T47D (cell line): Measurements from ENCODE around the gene STAM2.
"Not testable (repeated sequence)": the region's sequence is repeated elsewhere in the genome, so short reads cannot be mapped to it uniquely, and the experiment has no call there.

ENCODE experiments used
- DNase-seq, 2 experiments: peaks; one replicate each; pipeline versions ENCODE4 v3.0.0 to v3.0.0-alpha.2; 2011 to 2012; ENCODE audit warnings: low read depth in 1 of 2, low spot score in 1 of 2
- JUND ChIP-seq: IDR thresholded peaks from 2 replicates; pipeline ENCODE4 v1.6.1; 2012; ENCODE audit warnings: low read depth
- in situ Hi-C: cut with HindIII; loops from 2 replicates; pipeline ENCODE4 v1.10.0; 2016; ENCODE audit warnings: low sequenced_read_pairs, low pct_unique_long_range_greater_than_20kb

The STAM2 gene

DNA sequence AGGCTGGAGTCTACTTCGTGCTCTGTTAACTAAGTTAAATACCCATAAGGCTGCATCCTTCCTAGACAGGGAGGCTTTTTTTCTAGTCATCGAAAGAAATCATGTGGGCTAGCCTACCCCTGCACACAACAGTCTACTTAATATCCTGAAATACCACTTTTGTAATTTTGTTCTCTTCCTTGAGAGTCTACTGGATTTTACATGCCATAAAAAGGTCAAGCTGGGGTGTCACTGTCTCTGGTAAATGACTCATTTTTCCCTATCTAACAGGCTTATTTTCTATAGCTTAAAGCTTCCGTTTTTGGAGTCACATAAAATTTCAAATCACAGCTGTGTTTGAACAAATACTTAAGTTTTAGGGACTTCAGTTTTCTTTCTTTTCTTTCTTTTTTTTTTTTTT, 10.7 kb upstream of the STAM2 start:
- in situ Hi-C loops = no loop called here
- TF ChIP-seq JUND = no peak
- no peak for DNase-seq

DNA sequence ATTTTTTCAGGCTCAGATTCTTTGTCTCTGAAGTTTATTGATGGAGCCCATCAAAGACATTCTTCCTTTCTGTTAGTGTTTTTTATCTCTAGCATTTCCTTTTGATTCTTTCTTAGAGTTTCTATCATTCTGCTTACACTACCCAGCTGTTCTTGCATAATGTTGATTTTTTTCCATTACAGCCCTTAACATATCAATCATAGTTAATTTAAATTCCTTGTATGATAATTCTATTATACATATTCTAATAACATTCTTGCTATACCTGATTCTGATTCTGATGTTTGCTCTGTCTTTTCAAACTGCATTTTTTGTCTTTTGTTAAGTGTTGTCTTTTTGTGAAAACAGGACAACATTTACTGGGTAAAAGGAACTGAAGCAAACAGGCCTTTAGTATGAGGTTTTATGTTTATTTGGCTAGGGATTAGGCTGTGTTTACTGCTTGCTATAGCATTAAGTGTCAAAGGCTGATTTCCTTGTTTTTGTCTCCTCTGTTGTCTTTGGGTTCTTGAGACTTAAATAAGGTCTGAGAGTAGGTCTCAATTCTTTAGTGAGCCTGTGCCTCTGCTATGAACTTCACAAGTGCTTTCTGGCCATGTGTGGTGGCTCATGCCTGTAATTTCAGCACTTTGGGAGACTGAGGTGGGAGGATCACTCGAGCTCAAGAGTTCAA, 8.0 kb upstream of the STAM2 start:
- TF ChIP-seq JUND = no peak
- peak in 1 of 2 experiments; percentile 66 for DNase-seq
- in situ Hi-C loops = no loop called here

DNA sequence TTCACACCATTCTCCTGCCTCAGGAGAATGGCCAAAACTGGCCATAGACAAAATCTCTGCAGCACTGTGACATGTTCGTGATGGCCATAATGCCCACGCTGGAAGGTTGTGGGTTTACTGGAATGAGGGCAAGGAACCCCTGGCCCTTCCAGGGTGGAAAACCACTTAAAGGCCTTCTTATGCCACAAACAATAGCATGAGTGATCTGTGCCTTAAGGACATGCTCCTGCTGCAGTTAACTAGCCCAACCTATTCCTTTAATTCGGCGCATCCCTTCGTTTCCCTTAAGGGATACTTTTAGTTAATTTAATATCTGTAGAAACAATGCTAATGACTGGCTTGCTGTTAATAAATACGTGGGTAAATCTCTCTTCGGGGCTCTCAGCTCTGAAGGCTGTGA, 2.1 kb upstream of the STAM2 start:
- DNase-seq, in situ Hi-C loops: not testable (repeated sequence)

DNA sequence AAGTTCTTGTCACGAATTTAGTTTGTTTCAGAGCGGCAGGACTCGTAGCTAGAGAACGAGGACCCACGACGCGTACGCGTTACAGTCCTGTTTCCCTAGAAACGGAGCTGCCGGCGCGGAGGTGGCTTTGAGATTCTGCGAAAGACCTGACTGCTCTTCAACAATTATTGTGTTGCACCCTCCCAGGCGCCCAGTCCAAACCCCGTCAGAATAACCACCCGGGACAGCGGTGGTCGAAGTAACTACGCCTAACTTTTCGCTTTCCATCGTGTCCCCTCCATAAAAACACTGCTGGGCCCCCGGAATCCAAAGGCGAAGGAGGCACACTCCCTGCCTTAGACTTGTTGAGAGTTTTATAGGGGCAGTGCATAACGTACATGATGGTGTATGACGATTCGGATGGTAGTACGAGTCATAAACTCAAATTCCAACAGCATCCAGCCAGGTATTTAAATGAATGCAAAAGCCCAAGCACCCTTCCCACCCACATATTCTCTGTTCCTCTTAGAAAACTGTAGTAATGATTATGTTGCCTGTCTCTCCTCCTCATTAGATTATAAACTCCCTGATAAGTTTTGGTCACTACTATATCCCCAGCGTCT, 651 bp upstream of the STAM2 start:
- in situ Hi-C loops = no loop called here
- TF ChIP-seq JUND = no peak
- no peak for DNase-seq

DNA sequence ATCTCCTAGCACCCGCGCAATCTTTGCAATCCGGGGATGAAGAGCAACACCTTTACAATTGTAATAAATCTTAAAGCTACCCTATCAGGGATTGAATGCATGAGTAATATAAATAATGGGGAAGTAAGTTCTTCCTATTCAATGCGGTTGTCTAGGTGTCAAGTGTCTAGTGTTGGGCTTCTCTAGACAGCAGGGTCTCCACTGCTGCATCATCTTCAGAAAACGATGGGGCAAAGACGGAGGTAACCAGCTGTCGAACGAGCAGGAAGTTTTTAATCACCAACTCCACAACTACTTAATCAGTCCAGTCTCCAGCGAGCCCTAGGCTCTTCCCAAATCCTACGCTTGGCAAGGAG, 573 bp downstream of the STAM2 start:
- in situ Hi-C loops = no loop called here
- TF ChIP-seq JUND = no peak
- no peak for DNase-seq

DNA sequence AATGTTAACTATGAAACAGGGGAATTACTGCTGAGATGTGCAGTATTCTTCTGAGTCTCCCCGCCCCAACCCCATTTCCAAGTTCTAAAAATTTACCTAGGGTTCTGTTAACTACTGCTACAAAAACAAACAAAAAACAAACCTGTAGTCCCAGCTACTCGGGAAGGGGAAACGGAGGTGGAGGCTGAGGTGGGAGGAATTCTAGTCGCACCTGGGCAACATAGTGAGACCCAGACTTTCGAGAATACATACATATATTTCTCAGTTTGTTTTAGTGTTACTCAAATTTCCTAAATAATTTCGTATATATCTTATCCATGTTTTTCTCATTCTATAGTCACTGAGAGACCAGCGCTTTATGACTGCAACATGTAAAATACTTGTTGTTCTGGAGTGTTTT, 989 bp downstream of the STAM2 start:
- in situ Hi-C loops = no loop called here
- TF ChIP-seq JUND = no peak
- no peak for DNase-seq

DNA sequence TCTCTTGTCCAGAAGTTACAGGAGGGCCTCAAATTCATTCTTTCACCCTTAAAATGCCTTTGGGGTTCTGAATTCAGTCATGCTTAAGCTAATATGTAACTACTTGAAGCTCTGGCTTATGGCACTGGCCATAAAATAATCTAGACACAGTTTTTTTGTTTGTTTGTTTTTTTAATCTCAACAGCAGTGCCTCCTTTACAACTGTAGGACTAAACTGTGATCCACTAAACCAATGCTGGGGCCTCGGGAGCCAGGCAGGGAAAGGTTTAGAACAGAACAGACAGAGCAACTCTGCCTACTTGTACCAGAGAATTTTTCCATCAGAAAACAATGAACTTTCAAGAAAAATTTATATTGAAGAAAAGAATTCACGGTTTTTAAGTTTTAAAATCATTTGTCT, 1.7 kb downstream of the STAM2 start:
- no peak for DNase-seq
- no peak for TF ChIP-seq JUND
- in situ Hi-C loops = no loop called here

DNA sequence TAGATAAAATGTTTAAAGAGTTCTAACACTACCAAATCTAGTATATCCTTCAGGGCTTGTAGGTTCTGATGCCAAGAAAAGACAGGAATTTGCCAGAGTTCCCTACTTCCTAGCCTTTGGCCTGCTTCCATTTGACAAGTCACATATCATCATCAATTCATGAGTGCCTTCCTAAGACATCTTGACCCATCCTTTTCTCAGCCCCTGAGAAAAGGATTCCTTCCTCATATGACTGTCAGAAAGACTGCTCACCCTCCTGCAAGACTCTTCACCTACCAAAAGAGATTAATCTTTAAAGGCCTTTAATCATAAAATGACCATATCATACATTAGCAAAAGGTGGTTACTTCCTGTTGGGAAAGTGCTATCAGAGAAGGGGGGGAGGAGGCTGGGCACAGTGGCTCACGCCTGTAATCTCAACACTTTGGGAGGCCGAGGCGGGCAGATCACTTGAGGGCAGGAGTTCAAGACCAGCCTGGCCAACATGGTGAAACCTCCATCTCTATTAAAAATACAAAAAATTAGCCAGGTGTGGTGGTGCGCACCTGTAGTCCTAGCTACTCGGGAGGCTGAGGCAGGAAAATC, 3.3 kb downstream of the STAM2 start:
- DNase-seq, in situ Hi-C loops: not testable (repeated sequence)

DNA sequence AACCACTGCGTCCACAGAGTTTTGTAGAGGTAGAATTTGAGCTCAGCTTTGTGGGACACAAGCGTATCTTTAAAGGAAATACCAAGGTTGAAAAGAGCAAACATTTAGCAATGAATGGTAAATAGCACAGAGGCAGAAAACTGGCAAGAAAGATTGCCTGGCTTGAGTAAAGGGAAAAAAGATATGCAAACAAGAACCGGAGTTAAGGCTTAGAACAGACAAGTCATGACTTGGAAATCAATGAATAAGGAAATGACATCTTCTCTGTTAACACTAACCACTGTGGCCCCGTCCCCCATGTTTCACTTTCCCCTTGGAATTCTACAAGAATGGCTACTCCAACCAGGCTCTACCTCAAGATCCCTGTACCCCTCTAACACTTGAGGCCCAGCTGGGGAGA, 3.8 kb downstream of the STAM2 start:
- TF ChIP-seq JUND = no peak
- in situ Hi-C loops = no loop called here
- peak in 1 of 2 experiments; percentile 84 for DNase-seq

DNA sequence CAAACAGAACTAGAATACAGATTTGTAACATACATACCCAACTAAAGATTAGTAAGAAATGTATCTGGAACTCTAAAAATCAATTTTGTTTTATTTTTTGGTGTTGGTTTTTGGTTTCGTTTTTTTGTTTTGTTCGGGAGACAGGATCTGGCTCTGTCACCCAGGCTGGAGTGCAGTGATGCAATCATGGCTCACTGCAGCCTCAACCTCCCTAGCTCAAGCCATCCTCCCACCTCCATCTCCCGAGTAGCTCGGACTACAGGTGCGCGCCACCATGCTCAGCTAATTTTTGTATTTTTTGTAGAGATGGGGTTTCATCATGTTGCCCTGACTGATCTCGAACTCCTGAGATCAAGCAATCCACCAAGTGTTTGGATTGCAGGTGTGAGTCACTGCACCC, 6.4 kb downstream of the STAM2 start:
- DNase-seq, in situ Hi-C loops: not testable (repeated sequence)

DNA sequence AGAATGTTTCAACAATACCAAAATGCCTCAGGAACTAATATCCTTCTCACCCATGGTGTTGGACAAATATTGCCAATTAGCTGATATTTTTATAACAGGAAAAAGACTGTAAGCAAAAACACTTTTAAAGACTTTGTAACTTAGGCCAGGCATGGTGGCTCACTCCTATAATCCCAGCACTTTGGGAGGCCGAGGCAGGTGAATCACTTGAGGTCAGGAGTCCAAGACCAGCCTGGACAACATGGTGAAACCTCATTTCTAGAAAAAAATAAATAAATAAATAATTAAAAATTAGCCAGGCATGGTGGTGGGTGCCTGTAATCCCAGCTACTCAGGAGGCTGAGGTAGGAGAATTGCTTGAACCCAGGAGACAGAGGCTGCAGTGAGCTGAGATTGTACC, 8.1 kb downstream of the STAM2 start:
- DNase-seq, in situ Hi-C loops: not testable (repeated sequence)

DNA sequence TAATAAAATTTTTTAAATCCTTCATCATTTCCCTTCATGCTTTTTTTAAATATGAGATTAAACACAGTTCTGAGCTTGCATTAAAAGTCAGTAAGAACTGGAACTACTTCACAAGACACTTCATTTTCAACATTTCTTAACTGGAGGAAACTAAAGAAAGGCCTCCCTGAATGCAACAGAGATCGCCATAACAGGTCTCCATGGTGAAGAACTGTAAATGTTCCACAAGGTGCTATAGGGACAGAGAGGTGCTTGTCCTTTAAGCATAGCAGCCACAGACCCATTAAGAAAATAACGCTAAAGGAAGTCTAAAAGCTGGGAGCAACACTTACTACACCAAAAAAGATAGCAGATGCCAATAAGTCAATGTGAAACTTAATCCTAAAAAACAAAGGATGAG, 8.5 kb downstream of the STAM2 start:
- DNase-seq = no peak
- no peak for TF ChIP-seq JUND
- in situ Hi-C loops = no loop called here

DNA sequence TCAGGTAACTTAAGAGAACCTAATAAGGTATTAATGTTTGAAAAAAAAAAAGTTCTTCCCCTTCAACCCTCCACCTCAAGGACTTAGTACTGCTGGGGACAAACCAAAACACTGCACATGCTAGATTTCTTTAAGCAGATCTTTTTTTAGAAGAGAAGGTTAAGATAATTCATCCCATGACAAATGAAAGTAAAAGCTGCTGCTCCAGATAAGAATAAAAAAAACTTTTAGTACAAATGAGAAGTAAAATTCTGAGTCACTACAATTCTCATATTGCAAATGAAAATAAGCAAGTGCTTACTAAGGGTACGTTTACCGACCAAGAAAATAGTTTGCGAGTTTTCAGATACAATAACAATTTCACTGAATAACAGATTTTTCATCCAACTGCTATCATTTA, 8.9 kb downstream of the STAM2 start:
- in situ Hi-C loops = no loop called here
- DNase-seq = no peak
- TF ChIP-seq JUND = no peak

DNA sequence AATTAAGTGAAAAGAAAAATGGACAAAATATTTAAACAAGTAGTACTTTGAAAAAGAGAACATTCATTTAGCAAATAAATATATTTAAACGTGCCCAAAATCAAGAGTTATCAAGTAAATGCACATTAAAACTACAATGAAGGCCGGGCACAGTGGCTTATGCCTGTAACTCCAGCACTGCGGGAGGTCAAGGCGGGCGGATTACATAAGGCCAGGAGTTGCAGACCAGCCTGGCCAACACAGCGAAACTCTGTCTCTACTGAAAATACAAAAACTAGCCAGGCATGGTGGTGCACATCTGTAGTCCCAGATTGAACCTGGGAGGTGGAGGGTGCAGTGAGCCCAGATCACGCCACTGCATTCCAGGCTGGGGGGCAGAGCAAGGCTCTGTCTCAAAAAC, 9.8 kb downstream of the STAM2 start:
- no peak for TF ChIP-seq JUND
- in situ Hi-C loops = no loop called here
- DNase-seq = no peak
